OCI-LY7 (cell line): ENCODE data around the gene LTBP4. TPM values are rescaled to one million over a fixed set of nuclear protein-coding genes. Genes with fewer than 3 reads are reported as not detected.

Source experiments
- BruUV-seq: library from RNA; stranded (reverse); fragments of 400-500 nt; replicated peaks from 2 replicates; lab custom pipeline; 2021; lab: Mats Ljungman, UMichigan
- CTCF ChIA-PET: fragments of 300-600 bp; sonication (Branson Sonifier 250); formaldehyde crosslinking; loops from one replicate; lab custom pipeline; 2022; ENCODE audit warnings: antibody characterized with exemption; ENCODE audit not compliant: unreplicated experiment; lab: Charles Lee
- POLR2A ChIA-PET: fragments of 300-600 bp; sonication (Branson Sonifier 250); formaldehyde crosslinking; loops from one replicate; lab custom pipeline; 2022; ENCODE audit warnings: antibody characterized with exemption; lab: Charles Lee
- DNase-seq: peaks from one replicate; pipeline ENCODE4 v3.0.0-alpha.2; 2015; ENCODE audit warnings: low spot score
- H2AFZ ChIP-seq: fragments of 200-600 bp; sonication (generic), shearing (Covaris generic); 2 replicates; pipeline ENCODE4 v1.6.1; 2014; ENCODE audit warnings: mild to moderate bottlenecking, antibody characterized with exemption, low read length, moderate library complexity
- H3K27ac ChIP-seq: fragments of 200-600 bp; sonication (generic); 2 replicates; pipeline ENCODE4 v1.5.1; 2014; ENCODE audit warnings: mixed run types, low read depth, mild to moderate bottlenecking, moderate library complexity, low read length, inconsistent platforms; ENCODE audit not compliant: poor library complexity, severe bottlenecking
- H3K36me3 ChIP-seq: fragments of 200-600 bp; sonication (generic); 2 replicates; pipeline ENCODE4 v1.6.1; 2014; ENCODE audit warnings: mild to moderate bottlenecking, antibody characterized with exemption, low read length, moderate library complexity, mixed read lengths; ENCODE audit not compliant: insufficient read depth
- H3K4me1 ChIP-seq: fragments of 200-600 bp; sonication (generic); 2 replicates; pipeline ENCODE4 v1.5.1; 2014; ENCODE audit warnings: mild to moderate bottlenecking, low read length; ENCODE audit not compliant: insufficient read depth, poor library complexity, severe bottlenecking
- H3K4me2 ChIP-seq: fragments of 200-600 bp; sonication (generic); 2 replicates; pipeline ENCODE4 v1.6.1; 2014; ENCODE audit warnings: mild to moderate bottlenecking, low read length
- H3K4me3 ChIP-seq: fragments of 200-600 bp; sonication (generic); 2 replicates; pipeline ENCODE4 v1.5.1; 2014; ENCODE audit warnings: mild to moderate bottlenecking, low read depth, low read length; ENCODE audit not compliant: poor library complexity, severe bottlenecking
- H3K79me2 ChIP-seq: fragments of 200-600 bp; sonication (generic); 2 replicates; pipeline ENCODE4 v1.6.1; 2016; ENCODE audit warnings: low read depth, mild to moderate bottlenecking, low read length, moderate library complexity, mixed read lengths; ENCODE audit not compliant: insufficient read depth
- H3K9me2 ChIP-seq: fragments of 200-600 bp; sonication (generic); 2 replicates; pipeline ENCODE4 v1.6.1; 2016; ENCODE audit warnings: mild to moderate bottlenecking, low read length, mixed read lengths; ENCODE audit not compliant: insufficient read depth
- H3K9me3 ChIP-seq: fragments of 200-600 bp; sonication (generic); 2 replicates; pipeline ENCODE4 v1.6.1; 2014; ENCODE audit warnings: mild to moderate bottlenecking, mixed run types, low read length, mixed read lengths
- H4K20me1 ChIP-seq: fragments of 200-600 bp; sonication (generic); 2 replicates; pipeline ENCODE4 v1.6.1; 2014; ENCODE audit warnings: mild to moderate bottlenecking, antibody characterized with exemption, low read length, moderate library complexity, mixed read lengths; ENCODE audit not compliant: insufficient read depth
- EZH2phosphoT487 ChIP-seq: fragments of 200-600 bp; sonication (generic); IDR thresholded peaks from 2 replicates; pipeline ENCODE4 v1.6.1; 2018; ENCODE audit warnings: low read depth, borderline replicate concordance, mild to moderate bottlenecking, mixed run types, antibody characterized with exemption, low read length, moderate library complexity, mixed read lengths
- intact Hi-C: fragments of 100-400 bp; cut with micrococcal nuclease; formaldehyde crosslinking; loops from one replicate; pipeline ENCODE4 v1.10.0; 2022; ENCODE audit not compliant: unreplicated experiment
- total RNA-seq, 2 experiments: library from RNA; depleted of rRNA in 1 of 2; stranded (reverse); fragments of >200 nt in 1 of 2; shearing (Covaris generic) in 1 of 2; gene quantifications; 2 replicates each; pipeline ENCODE4 v1.2.3, GENCODE V29; 2014 to 2022
- TF ChIP-seq, protein P1 (sequence below): fragments of 200-600 bp; sonication (generic); conservative IDR thresholded peaks from 2 replicates; pipeline ENCODE4 v1.5.1; 2014; ENCODE audit warnings: mild to moderate bottlenecking, antibody characterized with exemption, low read length, moderate library complexity, mixed read lengths

The LTBP4 gene
- total RNA-seq, 2 experiments from 2014 or later, result 44.5 to 108 TPM

DNA sequence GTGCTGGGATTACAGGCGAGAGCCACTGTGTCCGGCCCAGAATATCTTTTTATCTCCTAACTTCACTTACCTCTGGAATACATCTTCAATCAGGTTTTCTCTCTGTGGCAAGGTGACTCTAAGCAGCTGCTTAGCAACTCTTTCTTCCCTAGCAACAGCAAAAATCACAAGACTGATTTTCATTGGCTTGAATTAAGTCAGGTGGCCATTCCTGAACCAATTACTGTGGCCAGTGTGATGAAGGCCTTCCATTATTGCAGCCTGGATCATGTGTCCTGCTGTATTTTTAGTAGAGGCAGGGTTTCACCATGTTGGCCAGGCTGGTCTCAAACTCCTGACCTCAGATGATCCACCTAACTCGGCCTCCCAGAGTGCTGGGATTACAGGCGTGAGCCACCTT is 9.0 kb upstream of the LTBP4 start:
- TF ChIP-seq, protein P1, sequence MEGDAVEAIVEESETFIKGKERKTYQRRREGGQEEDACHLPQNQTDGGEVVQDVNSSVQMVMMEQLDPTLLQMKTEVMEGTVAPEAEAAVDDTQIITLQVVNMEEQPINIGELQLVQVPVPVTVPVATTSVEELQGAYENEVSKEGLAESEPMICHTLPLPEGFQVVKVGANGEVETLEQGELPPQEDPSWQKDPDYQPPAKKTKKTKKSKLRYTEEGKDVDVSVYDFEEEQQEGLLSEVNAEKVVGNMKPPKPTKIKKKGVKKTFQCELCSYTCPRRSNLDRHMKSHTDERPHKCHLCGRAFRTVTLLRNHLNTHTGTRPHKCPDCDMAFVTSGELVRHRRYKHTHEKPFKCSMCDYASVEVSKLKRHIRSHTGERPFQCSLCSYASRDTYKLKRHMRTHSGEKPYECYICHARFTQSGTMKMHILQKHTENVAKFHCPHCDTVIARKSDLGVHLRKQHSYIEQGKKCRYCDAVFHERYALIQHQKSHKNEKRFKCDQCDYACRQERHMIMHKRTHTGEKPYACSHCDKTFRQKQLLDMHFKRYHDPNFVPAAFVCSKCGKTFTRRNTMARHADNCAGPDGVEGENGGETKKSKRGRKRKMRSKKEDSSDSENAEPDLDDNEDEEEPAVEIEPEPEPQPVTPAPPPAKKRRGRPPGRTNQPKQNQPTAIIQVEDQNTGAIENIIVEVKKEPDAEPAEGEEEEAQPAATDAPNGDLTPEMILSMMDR, result no peak
- no peak for TF ChIP-seq EZH2phosphoT487
- intact Hi-C loops, result no loop called here
- Histone ChIP-seq H3K27ac (no peak overlapping the region), H3K9me3 (no peaks in the 10 kb centered on the region), H3K79me2 (no peaks in the 10 kb centered on the region), H3K4me2 (no peak overlapping the region), H3K36me3 (no peaks in the 10 kb centered on the region), H3K9me2 (no peaks in the 10 kb centered on the region), H3K4me3 (no peak overlapping the region), H4K20me1 (no peaks in the 10 kb centered on the region), H3K4me1 (peaks cover 17% of the 10 kb centered on the region), H2AFZ (no peak overlapping the region)
- ChIA-PET CTCF (no interaction called here), POLR2A (no interaction called here)
- DNase-seq, result peak; percentile 79
- no TSS peak for BruUV-seq

GRCh38 chr19:40594255-40594654 is 6.9 kb upstream of the LTBP4 start:
- no peaks in the 10 kb centered on the region for H3K36me3 ChIP-seq
- H3K4me3 ChIP-seq, result peak overlapping the region; percentile 6
- BruUV-seq, result no TSS peak
- H3K27ac ChIP-seq, result no peak overlapping the region
- no peaks in the 10 kb centered on the region for H4K20me1 ChIP-seq
- intact Hi-C loops, result no loop called here
- H3K79me2 ChIP-seq, result no peaks in the 10 kb centered on the region
- peaks cover 29% of the 10 kb centered on the region for H3K4me1 ChIP-seq
- ChIA-PET POLR2A (no interaction called here), CTCF (interaction anchor here (1.3 kb wide), 1 partner anchor 9 kb away, joined by 5 read pairs; no protein-coding TSS in a partner anchor)
- peak overlapping the region; percentile 24; the same call in 1 of the 2 replicates for H2AFZ ChIP-seq
- no peaks in the 10 kb centered on the region for H3K9me3 ChIP-seq
- TF ChIP-seq, protein P1, result no peak
- no peak for TF ChIP-seq EZH2phosphoT487
- peak; percentile 36 for DNase-seq
- H3K9me2 ChIP-seq, result no peaks in the 10 kb centered on the region
- H3K4me2 ChIP-seq, result peak overlapping the region; percentile 40

GRCh38 chr19:40594657-40595091 is 6.5 kb upstream of the LTBP4 start:
- no peaks in the 10 kb centered on the region for H3K9me3 ChIP-seq
- TF ChIP-seq EZH2phosphoT487, result no peak
- TF ChIP-seq, protein P1, result no peak
- ChIA-PET CTCF (interaction anchor here (1.3 kb wide), 1 partner anchor 9 kb away, joined by 5 read pairs; no protein-coding TSS in a partner anchor), POLR2A (no interaction called here)
- peak overlapping the region; percentile 6 for H3K4me3 ChIP-seq
- DNase-seq, result no peak
- no peak overlapping the region for H3K27ac ChIP-seq
- BruUV-seq, result no TSS peak
- no peaks in the 10 kb centered on the region for H3K9me2 ChIP-seq
- peak overlapping the region; percentile 40 for H3K4me2 ChIP-seq
- H3K79me2 ChIP-seq, result no peaks in the 10 kb centered on the region
- H3K36me3 ChIP-seq, result no peaks in the 10 kb centered on the region
- peaks cover 33% of the 10 kb centered on the region for H3K4me1 ChIP-seq
- H4K20me1 ChIP-seq, result no peaks in the 10 kb centered on the region
- intact Hi-C loops, result no loop called here
- H2AFZ ChIP-seq, result peak overlapping the region; percentile 24; the same call in 1 of the 2 replicates
